PC-9 (cell line): Measurements from ENCODE around the gene ESPN. TPM values are rescaled to one million over a fixed set of nuclear protein-coding genes. Genes with fewer than 3 reads are reported as not detected.

Experiments
- BruUV-seq: library from RNA; stranded (reverse); fragments of 400-500 nt; replicated peaks from 2 replicates; lab custom pipeline; 2021; lab: Mats Ljungman, UMichigan
- CTCF ChIA-PET: fragments of 300-600 bp; sonication (Branson Sonifier 250); formaldehyde crosslinking; loops from one replicate; lab custom pipeline; 2022; ENCODE audit warnings: antibody characterized with exemption; lab: Charles Lee
- POLR2A ChIA-PET: fragments of 300-600 bp; sonication (Branson Sonifier 250); formaldehyde crosslinking; loops from one replicate; lab custom pipeline; 2022; ENCODE audit warnings: antibody characterized with exemption; ENCODE audit not compliant: unreplicated experiment; lab: Charles Lee
- DNase-seq, 2 experiments: peaks; one replicate each; pipeline versions ENCODE4 v3.0.0 to v3.0.0-alpha.2; 2015 to 2022; ENCODE audit warnings: mixed read lengths in 1 of 2
- H2AFZ ChIP-seq: fragments of 200-600 bp; sonication (generic); 2 replicates; pipeline ENCODE4 v1.8.1; 2017; ENCODE audit warnings: antibody characterized with exemption
- H3F3A ChIP-seq: fragments of 200-600 bp; sonication (generic); 2 replicates; pipeline ENCODE4 v1.8.1; 2017; ENCODE audit warnings: antibody characterized with exemption, mild to moderate bottlenecking, low read depth; ENCODE audit not compliant: insufficient read depth
- H3K27ac ChIP-seq: fragments of 200-600 bp; sonication (generic); 2 replicates; pipeline ENCODE4 v1.6.1; 2016; ENCODE audit warnings: mixed run types
- H3K27me3 ChIP-seq: fragments of 200-600 bp; sonication (generic); 2 replicates; pipeline ENCODE4 v1.6.1; 2016; ENCODE audit warnings: low read depth, mixed run types; ENCODE audit not compliant: insufficient read depth
- H3K36me3 ChIP-seq: fragments of 200-600 bp; sonication (generic); 2 replicates; pipeline ENCODE4 v1.6.1; 2016; ENCODE audit warnings: low read depth, mixed run types
- H3K4me1 ChIP-seq: fragments of 200-600 bp; sonication (generic); replicated peaks from 2 replicates; pipeline ENCODE4 v1.6.1; 2016; ENCODE audit warnings: mixed run types; ENCODE audit not compliant: insufficient read depth
- H3K4me2 ChIP-seq: fragments of 200-600 bp; sonication (generic); 2 replicates; pipeline ENCODE4 v1.6.1; 2017; ENCODE audit warnings: mixed run types
- H3K4me3 ChIP-seq: fragments of 200-600 bp; sonication (generic); 2 replicates; pipeline ENCODE4 v1.6.1; 2016; ENCODE audit warnings: mixed run types
- H3K79me2 ChIP-seq: fragments of 200-600 bp; sonication (generic); 2 replicates; pipeline ENCODE4 v1.6.1; 2017; ENCODE audit warnings: low read depth, mixed run types
- H3K9me2 ChIP-seq: fragments of 200-600 bp; sonication (generic); 2 replicates; pipeline ENCODE4 v1.8.1; 2017; ENCODE audit warnings: mild to moderate bottlenecking; ENCODE audit not compliant: insufficient read depth
- H3K9me3 ChIP-seq: fragments of 200-600 bp; sonication (generic); 2 replicates; pipeline ENCODE4 v1.8.1; 2016; ENCODE audit warnings: low read depth; ENCODE audit not compliant: insufficient read depth
- H4K20me1 ChIP-seq: fragments of 200-600 bp; sonication (generic); 2 replicates; pipeline ENCODE4 v1.8.1; 2017; ENCODE audit not compliant: insufficient read depth
- EZH2 ChIP-seq: fragments of 200-600 bp; sonication (generic); IDR thresholded peaks from 2 replicates; pipeline ENCODE4 v1.8.0; 2017; ENCODE audit warnings: antibody characterized with exemption, low read depth
- intact Hi-C: fragments of 100-400 bp; cut with micrococcal nuclease; formaldehyde crosslinking; loops from one replicate; pipeline ENCODE4 v1.10.0; 2022; ENCODE audit not compliant: unreplicated experiment
- total RNA-seq: library from RNA; stranded (reverse); gene quantifications from 2 replicates; pipeline ENCODE4 v1.2.3, GENCODE V29; 2021
- TF ChIP-seq, protein P1 (sequence below): fragments of 200-600 bp; sonication (generic); conservative IDR thresholded peaks from 2 replicates; pipeline ENCODE4 v1.6.1; 2017; ENCODE audit warnings: mixed run types, antibody characterized with exemption, mild to moderate bottlenecking, moderate library complexity

The ESPN gene
- total RNA-seq, 1 experiment from 2014 or later: 18.6 TPM

DNA sequence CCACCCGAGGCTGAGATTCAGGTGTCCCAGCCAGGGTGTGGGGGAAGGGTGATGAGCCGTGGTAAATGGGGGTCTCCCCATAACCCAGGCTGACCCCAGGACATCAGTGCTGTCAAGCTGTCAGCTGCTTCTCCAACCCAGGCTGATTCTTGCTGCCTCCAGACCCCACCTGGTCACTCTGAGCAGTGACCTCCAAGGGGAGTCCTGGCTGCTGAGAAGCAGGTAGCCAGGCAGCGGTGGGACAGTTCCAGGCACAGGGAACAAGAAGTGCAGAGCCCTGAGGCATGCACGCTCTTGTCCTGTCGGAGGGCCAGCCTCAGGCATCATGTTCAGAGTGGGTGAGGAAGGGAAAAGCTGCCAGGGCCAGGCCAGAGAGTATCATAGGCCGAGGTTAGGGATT lies 1.1 kb downstream of the ESPN start:
- no peak for DNase-seq
- H3K36me3 ChIP-seq: no peaks in the 10 kb centered on the region
- TF ChIP-seq, protein P1, sequence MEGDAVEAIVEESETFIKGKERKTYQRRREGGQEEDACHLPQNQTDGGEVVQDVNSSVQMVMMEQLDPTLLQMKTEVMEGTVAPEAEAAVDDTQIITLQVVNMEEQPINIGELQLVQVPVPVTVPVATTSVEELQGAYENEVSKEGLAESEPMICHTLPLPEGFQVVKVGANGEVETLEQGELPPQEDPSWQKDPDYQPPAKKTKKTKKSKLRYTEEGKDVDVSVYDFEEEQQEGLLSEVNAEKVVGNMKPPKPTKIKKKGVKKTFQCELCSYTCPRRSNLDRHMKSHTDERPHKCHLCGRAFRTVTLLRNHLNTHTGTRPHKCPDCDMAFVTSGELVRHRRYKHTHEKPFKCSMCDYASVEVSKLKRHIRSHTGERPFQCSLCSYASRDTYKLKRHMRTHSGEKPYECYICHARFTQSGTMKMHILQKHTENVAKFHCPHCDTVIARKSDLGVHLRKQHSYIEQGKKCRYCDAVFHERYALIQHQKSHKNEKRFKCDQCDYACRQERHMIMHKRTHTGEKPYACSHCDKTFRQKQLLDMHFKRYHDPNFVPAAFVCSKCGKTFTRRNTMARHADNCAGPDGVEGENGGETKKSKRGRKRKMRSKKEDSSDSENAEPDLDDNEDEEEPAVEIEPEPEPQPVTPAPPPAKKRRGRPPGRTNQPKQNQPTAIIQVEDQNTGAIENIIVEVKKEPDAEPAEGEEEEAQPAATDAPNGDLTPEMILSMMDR: no peak
- no peak for TF ChIP-seq EZH2
- H3K4me3 ChIP-seq: no peak overlapping the region
- H3K9me3 ChIP-seq: no peaks in the 10 kb centered on the region
- H2AFZ ChIP-seq: no peak overlapping the region
- intact Hi-C loops: loop anchor here (2.0 to 5.0 kb wide), 2 partner anchors 13 to 73 kb away; no protein-coding TSS in a partner anchor
- no peaks in the 10 kb centered on the region for H4K20me1 ChIP-seq
- CTCF ChIA-PET: interaction anchor here (0.5 to 1.3 kb wide), 4 partner anchors 11 to 108 kb away, joined by 3 to 13 read pairs (median 4); partner anchors contain the start of gene ACOT7
- H3K4me1 ChIP-seq: peaks cover 28% of the 10 kb centered on the region
- no peaks in the 10 kb centered on the region; the same call in 1 of the 2 replicates for H3F3A ChIP-seq
- no TSS peak for BruUV-seq
- POLR2A ChIA-PET: no interaction called here
- H3K9me2 ChIP-seq: no peaks in the 10 kb centered on the region
- H3K27me3 ChIP-seq: peaks cover 8% of the 10 kb centered on the region; the same call in 1 of the 2 replicates
- no peaks in the 10 kb centered on the region for H3K79me2 ChIP-seq
- H3K4me2 ChIP-seq: no peak overlapping the region
- no peak overlapping the region for H3K27ac ChIP-seq

DNA sequence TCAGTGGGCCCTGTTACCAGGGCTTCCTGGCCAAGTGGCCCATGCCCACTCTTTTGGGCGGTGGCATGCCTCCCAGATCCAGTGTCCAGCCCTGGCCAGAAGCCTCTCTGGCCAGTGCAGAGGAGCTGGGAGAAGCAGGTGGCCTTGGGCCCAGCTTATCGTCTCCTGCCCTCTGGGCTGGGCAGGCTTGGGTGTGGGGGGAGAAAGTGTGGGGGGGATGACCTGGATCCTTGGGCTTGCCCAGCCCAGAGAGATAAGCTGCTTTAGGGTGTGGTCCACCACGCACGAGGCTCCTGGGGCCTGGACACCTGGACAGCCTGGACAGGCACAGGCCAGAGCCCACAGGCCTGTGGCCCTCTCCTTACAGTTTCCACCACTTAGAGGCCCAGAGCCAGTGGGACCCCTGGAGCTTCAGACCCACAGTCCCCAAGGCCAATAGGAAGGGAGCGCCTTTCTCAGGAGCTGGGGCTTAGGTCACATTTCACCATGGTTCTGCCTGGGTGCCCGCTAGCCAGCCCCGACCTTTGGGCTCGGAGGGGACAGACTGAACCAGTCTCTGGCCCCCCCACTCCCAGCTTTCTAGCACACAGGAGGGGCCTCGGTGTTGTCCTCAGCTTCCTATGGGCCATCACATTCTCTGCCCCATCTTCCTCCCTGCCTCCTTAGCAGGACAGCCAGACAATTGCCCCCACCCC lies 1.8 kb downstream of the ESPN start:
- TSS peak; percentile 20 for BruUV-seq
- POLR2A ChIA-PET: no interaction called here
- intact Hi-C loops: loop anchor here (2.0 to 5.0 kb wide), 2 partner anchors 14 to 74 kb away; no protein-coding TSS in a partner anchor

DNA sequence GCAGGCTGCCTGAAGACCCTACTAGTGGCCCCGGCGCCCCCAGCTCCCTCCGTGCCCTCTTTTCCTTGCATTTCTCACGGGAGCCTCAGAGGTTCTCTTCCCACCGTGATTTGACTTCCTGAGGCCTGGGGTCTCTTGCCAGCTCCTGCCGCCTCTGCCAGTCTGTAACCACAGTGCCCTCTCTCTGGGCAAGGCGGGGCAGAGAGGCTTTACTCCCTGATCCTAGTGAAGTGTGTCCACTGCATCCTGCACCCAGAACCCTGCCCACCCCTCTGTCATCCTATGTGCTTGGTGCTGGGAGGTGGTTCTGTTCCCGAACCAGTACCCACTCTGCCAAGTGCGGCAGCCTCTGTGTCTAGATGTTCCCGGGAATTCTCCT lies 2.4 kb downstream of the ESPN start:
- Histone ChIP-seq H3K9me3 (no peaks in the 10 kb centered on the region), H3K36me3 (no peaks in the 10 kb centered on the region), H3K79me2 (no peaks in the 10 kb centered on the region), H3K27ac (no peak overlapping the region), H3K9me2 (no peaks in the 10 kb centered on the region), H3K27me3 (peaks cover 8% of the 10 kb centered on the region; the same call in 1 of the 2 replicates), H2AFZ (no peak overlapping the region), H3K4me1 (peaks cover 32% of the 10 kb centered on the region), H3K4me3 (no peak overlapping the region), H3K4me2 (0 out of 2 replicates have a peak overlapping the region, but pooled peaks have one; percentile 46), H4K20me1 (no peaks in the 10 kb centered on the region), H3F3A (no peaks in the 10 kb centered on the region; the same call in 1 of the 2 replicates)
- ChIA-PET CTCF (no interaction called here), POLR2A (no interaction called here)
- intact Hi-C loops: loop anchor here (2.0 to 5.0 kb wide), 2 partner anchors 14 to 75 kb away; no protein-coding TSS in a partner anchor
- TF ChIP-seq EZH2: no peak
- TF ChIP-seq, protein P1: no peak
- no TSS peak for BruUV-seq
- no peak for DNase-seq

More for the DNA sequence above, 1.8 kb downstream of the ESPN start:
- Histone ChIP-seq H2AFZ (no peak overlapping the region), H3K4me3 (no peak overlapping the region), H3K4me2 (no peak overlapping the region), H3K9me3 (no peaks in the 10 kb centered on the region), H3K27me3 (peaks cover 8% of the 10 kb centered on the region; the same call in 1 of the 2 replicates), H3K4me1 (peaks cover 32% of the 10 kb centered on the region), H3K36me3 (no peaks in the 10 kb centered on the region), H3K79me2 (no peaks in the 10 kb centered on the region), H3K9me2 (no peaks in the 10 kb centered on the region), H4K20me1 (no peaks in the 10 kb centered on the region), H3F3A (no peaks in the 10 kb centered on the region; the same call in 1 of the 2 replicates), H3K27ac (no peak overlapping the region)
- no peak for DNase-seq
- TF ChIP-seq EZH2: no peak
- TF ChIP-seq, protein P1: no peak
- CTCF ChIA-PET: interaction anchor here (0.5 to 0.6 kb wide), 2 partner anchors 11 to 33 kb away, joined by 3 to 13 read pairs; partner anchors contain the start of gene ACOT7
